Prostate gland (tissue), 2 donors: ENCODE results near the gene ASB9. TPM values are rescaled to one million over a fixed set of nuclear protein-coding genes. Genes with fewer than 3 reads are reported as not detected.

Experiments used
- DNase-seq: peaks from one replicate; pipeline ENCODE4 v3.0.0-alpha.2; 2019; ENCODE audit warnings: low spot score
- H3K27ac ChIP-seq, 2 donors: fragments of 200-600 bp; sonication (generic); 2 replicates each; pipeline ENCODE4 v1.5.1; 2017 to 2019
- H3K27me3 ChIP-seq: fragments of 200-600 bp; sonication (generic); replicated peaks from 2 replicates; pipeline ENCODE4 v1.5.1; 2019; ENCODE audit not compliant: insufficient read depth
- H3K36me3 ChIP-seq, 2 donors: fragments of 200-600 bp; sonication (generic); 1 replicate in 1 of 2; 2 replicates in 1 of 2; pipeline versions ENCODE4 v1.5.1 to v1.8.1; 2017 to 2019
- H3K4me1 ChIP-seq: fragments of 200-600 bp; sonication (generic); replicated peaks from 2 replicates; pipeline ENCODE4 v1.5.1; 2019
- H3K4me3 ChIP-seq, 2 donors: fragments of 200-600 bp; sonication (generic); 2 replicates each; pipeline ENCODE4 v1.5.1; 2017 to 2019
- H3K9me3 ChIP-seq: fragments of 200-600 bp; sonication (generic); 2 replicates; pipeline ENCODE4 v1.5.1; 2017
- POLR2A ChIP-seq: fragments of 450-650 bp; IDR thresholded peaks from one replicate; pipeline ENCODE4 v1.6.1; 2016; ENCODE audit warnings: antibody characterized with exemption, mild to moderate bottlenecking
- POLR2AphosphoS5 ChIP-seq: sonication (generic); formaldehyde crosslinking; IDR thresholded peaks from one replicate; pipeline ENCODE4 v1.6.1; 2017; ENCODE audit warnings: antibody characterized with exemption
- WGBS: methylation state at CpG from one replicate; pipeline ENCODE4 v1.1.5; 2018; 5-methylcytosine and 5-hydroxymethylcytosine counted together
- intact Hi-C: fragments of 100-400 bp; cut with DNase I; formaldehyde crosslinking; loops from one replicate; pipeline ENCODE4 v1.14.2; 2022
- total RNA-seq, 2 donors: library from RNA; depleted of rRNA; stranded (reverse); fragments of >200 nt; gene quantifications; one replicate each; pipeline ENCODE4 v1.1.0, GENCODE V29; 2016
- TF ChIP-seq, protein P1 (sequence below), 4 experiments: fragments of 200-600 bp in 2 of 4; fragments of 450-650 bp in 2 of 4; sonication (generic) in 2 of 4; IDR thresholded peaks; 1 replicate in 3 of 4; 2 replicates in 1 of 4; pipeline ENCODE4 v1.5.1; 2016 to 2019; ENCODE audit warnings: antibody characterized with exemption in 4 of 4, mild to moderate bottlenecking in 2 of 4, moderate library complexity in 2 of 4

The ASB9 gene
- total RNA-seq, 2 donors from 2014 or later, result 1.8 to 62.1 TPM

DNA sequence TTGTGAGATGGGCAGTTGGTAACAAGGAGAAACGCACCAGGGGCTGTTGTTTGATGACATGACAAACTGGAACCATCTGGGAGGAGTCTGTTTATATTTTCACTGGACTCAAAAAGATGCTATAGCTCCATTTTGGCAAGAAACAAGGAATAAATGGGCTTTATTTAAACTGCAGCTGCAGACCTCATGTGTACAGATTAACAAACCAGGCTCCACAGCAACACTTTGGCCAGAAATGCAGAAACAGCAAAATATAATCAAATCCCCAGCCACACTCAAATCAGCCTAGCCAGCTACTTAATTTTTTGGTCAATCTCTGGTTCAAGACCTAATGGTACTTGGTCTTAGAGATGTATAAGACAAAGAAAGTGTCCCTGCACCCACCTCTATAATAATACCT lies 52.7 kb downstream of the ASB9 start:
- H3K9me3 ChIP-seq, result no peaks in the 10 kb centered on the region
- no peak for DNase-seq
- H3K4me1 ChIP-seq, result no peaks in the 10 kb centered on the region
- 80% methylated on average over 1 of the region's 1 CpG for WGBS
- intact Hi-C loops, result no loop called here
- H3K4me3 ChIP-seq, result no peak overlapping the region
- H3K27me3 ChIP-seq, result no peaks in the 10 kb centered on the region
- TF ChIP-seq POLR2AphosphoS5, result no peak
- TF ChIP-seq, protein P1, sequence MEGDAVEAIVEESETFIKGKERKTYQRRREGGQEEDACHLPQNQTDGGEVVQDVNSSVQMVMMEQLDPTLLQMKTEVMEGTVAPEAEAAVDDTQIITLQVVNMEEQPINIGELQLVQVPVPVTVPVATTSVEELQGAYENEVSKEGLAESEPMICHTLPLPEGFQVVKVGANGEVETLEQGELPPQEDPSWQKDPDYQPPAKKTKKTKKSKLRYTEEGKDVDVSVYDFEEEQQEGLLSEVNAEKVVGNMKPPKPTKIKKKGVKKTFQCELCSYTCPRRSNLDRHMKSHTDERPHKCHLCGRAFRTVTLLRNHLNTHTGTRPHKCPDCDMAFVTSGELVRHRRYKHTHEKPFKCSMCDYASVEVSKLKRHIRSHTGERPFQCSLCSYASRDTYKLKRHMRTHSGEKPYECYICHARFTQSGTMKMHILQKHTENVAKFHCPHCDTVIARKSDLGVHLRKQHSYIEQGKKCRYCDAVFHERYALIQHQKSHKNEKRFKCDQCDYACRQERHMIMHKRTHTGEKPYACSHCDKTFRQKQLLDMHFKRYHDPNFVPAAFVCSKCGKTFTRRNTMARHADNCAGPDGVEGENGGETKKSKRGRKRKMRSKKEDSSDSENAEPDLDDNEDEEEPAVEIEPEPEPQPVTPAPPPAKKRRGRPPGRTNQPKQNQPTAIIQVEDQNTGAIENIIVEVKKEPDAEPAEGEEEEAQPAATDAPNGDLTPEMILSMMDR (IDR thresholded peaks at IDR 0.05), result no peak
- no peak for TF ChIP-seq POLR2A
- H3K36me3 ChIP-seq, result no peaks in the 10 kb centered on the region
- no peak overlapping the region for H3K27ac ChIP-seq

DNA sequence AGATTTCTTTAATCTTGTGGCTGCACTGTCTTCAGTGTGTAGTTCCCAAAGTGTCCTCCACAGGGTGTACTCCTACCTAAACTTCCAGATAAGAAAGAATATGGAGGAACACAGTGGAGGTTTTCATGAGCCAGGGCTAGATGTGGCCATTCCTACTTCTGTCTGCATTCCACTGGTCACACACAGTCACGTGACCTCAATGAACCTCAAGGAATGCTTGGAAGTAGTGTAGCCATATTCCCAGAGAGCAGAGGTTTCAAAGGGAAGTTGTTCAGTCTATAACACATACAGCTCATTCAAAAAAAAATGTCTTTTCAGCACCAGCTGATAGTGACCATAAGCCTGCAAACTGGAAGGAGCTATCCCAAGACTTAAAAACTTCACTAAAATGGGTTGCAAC lies 53.6 kb downstream of the ASB9 start:
- Histone ChIP-seq H3K4me1 (no peaks in the 10 kb centered on the region), H3K27me3 (no peaks in the 10 kb centered on the region), H3K36me3 (no peaks in the 10 kb centered on the region), H3K4me3 (no peak overlapping the region), H3K27ac (no peak overlapping the region), H3K9me3 (no peaks in the 10 kb centered on the region)
- 100% methylated on average over 1 of the region's 1 CpG for WGBS
- no peak for DNase-seq
- intact Hi-C loops, result no loop called here
- TF ChIP-seq, protein P1 (IDR thresholded peaks at IDR 0.05), result no peak
- TF ChIP-seq POLR2AphosphoS5, result no peak

DNA sequence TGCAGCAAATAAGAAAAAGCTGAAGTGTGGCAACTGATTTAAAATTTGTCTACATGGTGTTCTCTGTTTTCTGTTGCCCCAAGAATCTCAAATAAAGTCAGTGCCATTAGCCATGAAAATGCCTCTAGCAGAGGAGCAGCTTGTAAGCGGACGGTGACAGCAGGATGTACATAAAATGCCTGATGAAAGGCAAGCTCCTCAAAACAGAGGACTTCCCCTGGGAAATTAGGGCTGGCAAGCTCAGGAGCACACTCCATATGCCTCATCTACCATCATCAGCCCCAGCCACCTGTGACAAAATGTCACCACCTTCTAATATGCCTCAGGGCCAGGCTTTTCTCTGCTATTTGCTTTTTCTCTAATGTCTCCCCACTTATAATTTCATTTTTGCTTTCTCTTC lies 54.5 kb downstream of the ASB9 start:
- WGBS, result 61% methylated on average over 2 of the region's 2 CpGs
- Histone ChIP-seq H3K9me3 (no peaks in the 10 kb centered on the region), H3K36me3 (no peaks in the 10 kb centered on the region), H3K27ac (no peak overlapping the region), H3K4me1 (no peaks in the 10 kb centered on the region), H3K27me3 (no peaks in the 10 kb centered on the region), H3K4me3 (no peak overlapping the region)
- intact Hi-C loops, result no loop called here
- TF ChIP-seq, protein P1 (IDR thresholded peaks at IDR 0.05), result no peak
- TF ChIP-seq POLR2AphosphoS5, result no peak
- DNase-seq, result no peak

GRCh38 chrX:15214588-15214987 lies 55.3 kb downstream of the ASB9 start:
- Histone ChIP-seq H3K4me1 (no peaks in the 10 kb centered on the region), H3K27ac (no peak overlapping the region), H3K4me3 (no peak overlapping the region), H3K36me3 (no peaks in the 10 kb centered on the region), H3K27me3 (no peaks in the 10 kb centered on the region), H3K9me3 (no peaks in the 10 kb centered on the region)
- DNase-seq, result no peak
- TF ChIP-seq POLR2A (no peak), POLR2AphosphoS5 (no peak)
- TF ChIP-seq, protein P1 (IDR thresholded peaks at IDR 0.05), result no peak
- 18% methylated on average over 1 of the region's 1 CpG for WGBS
- intact Hi-C loops, result no loop called here

- WGBS, result 83% methylated on average over 3 of the region's 3 CpGs
- H3K27ac ChIP-seq, result no peak overlapping the region
- intact Hi-C loops, result no loop called here
Observed at GRCh38 chrX:15209096-15209495, 60.8 kb downstream of the ASB9 start.

More at GRCh38 chrX:15209096-15209495, 60.8 kb downstream of the ASB9 start:
- H3K9me3 ChIP-seq, result no peaks in the 10 kb centered on the region
- H3K4me1 ChIP-seq, result no peaks in the 10 kb centered on the region
- H3K27me3 ChIP-seq, result no peaks in the 10 kb centered on the region
- TF ChIP-seq POLR2A, result no peak
- TF ChIP-seq, protein P1 (IDR thresholded peaks at IDR 0.05), result no peak
- TF ChIP-seq POLR2AphosphoS5, result no peak
- H3K4me3 ChIP-seq, result no peak overlapping the region
- DNase-seq, result no peak
- H3K36me3 ChIP-seq, result no peaks in the 10 kb centered on the region
